ENCODE data around the gene MCM7. TPM values are rescaled to one million over a fixed set of nuclear protein-coding genes. Genes with fewer than 3 reads are reported as not detected.

The MCM7 gene
- total RNA-seq, 2 experiments from 2014 or later = 54.5 to 56.0 TPM

DNA sequence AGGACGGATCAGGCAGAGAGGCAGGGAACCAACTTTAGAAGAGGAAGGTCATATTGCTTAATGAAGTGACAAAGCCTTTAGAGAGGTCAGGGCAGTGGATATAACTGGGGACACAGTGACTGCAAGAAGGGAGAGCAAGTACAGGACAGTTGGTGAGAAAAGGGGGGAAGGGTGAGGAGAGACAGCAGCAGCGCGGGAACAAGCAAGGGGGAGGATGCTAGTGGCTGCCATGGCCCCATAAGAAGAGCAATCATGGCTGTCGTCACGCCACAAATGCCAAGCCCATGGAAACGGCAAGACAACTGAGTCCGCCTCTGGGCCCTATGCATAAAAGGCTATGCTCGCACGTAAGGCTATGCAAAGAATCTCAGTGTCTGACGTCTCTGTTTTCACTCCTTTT lies 28.7 kb downstream of the MCM7 start:
- Mint-ChIP-seq H3K27me3 (no peaks in the 10 kb centered on the region), H3K36me3 (ENCODE audit: low read depth) (peaks cover 86% of the 10 kb centered on the region), H3K4me1 (ENCODE audit: low read depth) (no peaks in the 10 kb centered on the region), H3K4me3 (no peak overlapping the region), H3K27ac (no peak overlapping the region), H3K9me3 (peaks cover 10% of the 10 kb centered on the region)
- ChIA-PET CTCF (no interaction called here), POLR2A (interaction anchor here (0.6 kb wide), 1 partner anchor 164 kb away, joined by 3 read pairs; no protein-coding TSS in a partner anchor)
- Histone ChIP-seq H3K9me3 (ENCODE audit: control insufficient read depth in 1 of 2, insufficient read depth in 1 of 2, low read length in 2 of 2) (peaks cover 31 to 33% of the 10 kb centered on the region in 2 experiments), H3K4me3 (ENCODE audit: low read length) (no peak overlapping the region), H3K4me1 (ENCODE audit: insufficient read depth, low read length) (no peaks in the 10 kb centered on the region), H3K27me3 (ENCODE audit: control insufficient read depth in 1 of 2, insufficient read depth in 2 of 2, low read length in 2 of 2) (no peaks in the 10 kb centered on the region), H3K36me3 (ENCODE audit: insufficient read depth, low read length) (peaks cover 76% of the 10 kb centered on the region), H3K27ac (ENCODE audit: low read depth in 1 of 2, low read length in 2 of 2) (no peak overlapping the region)
- ATAC-seq (ENCODE audit: poor library complexity) (no peak), DNase-seq (no peak)
- intact Hi-C loops (cut with DNase I, micrococcal nuclease) = no loop called here
- TF ChIP-seq, protein P1, sequence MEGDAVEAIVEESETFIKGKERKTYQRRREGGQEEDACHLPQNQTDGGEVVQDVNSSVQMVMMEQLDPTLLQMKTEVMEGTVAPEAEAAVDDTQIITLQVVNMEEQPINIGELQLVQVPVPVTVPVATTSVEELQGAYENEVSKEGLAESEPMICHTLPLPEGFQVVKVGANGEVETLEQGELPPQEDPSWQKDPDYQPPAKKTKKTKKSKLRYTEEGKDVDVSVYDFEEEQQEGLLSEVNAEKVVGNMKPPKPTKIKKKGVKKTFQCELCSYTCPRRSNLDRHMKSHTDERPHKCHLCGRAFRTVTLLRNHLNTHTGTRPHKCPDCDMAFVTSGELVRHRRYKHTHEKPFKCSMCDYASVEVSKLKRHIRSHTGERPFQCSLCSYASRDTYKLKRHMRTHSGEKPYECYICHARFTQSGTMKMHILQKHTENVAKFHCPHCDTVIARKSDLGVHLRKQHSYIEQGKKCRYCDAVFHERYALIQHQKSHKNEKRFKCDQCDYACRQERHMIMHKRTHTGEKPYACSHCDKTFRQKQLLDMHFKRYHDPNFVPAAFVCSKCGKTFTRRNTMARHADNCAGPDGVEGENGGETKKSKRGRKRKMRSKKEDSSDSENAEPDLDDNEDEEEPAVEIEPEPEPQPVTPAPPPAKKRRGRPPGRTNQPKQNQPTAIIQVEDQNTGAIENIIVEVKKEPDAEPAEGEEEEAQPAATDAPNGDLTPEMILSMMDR (IDR thresholded peaks at IDR 0.05) = no peak

DNA sequence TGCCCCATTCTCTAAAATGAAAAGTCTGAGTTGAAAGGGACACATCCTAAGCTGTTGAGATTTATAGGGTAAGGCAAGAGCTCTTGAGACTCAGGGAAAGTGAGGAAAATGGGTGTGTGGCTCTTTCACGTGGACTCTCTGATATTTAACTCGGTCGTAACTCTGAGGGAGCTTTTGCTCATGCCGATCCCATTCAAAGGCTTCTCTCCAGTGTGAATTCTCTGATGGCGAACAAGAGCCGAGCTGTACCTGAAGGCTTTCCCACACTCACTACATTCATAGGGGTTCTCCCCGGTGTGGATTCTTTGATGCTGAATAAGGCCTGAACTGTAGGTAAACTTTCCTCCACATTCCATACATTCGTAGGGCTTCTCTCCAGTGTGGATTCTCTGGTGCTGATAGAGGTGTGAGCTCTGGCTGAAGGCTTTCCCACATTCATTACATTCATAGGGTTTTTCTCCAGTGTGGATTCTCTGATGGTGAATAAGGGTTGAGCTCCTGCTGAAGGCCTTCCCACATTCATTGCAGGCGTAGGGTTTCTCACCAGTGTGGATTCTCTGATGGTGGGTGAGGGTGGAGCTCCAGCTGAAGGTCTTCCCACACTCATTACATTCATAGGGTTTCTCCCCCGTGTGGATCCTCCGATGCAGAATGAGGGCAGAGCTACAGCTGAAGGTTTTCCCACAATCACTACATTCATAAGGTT lies 30.0 kb downstream of the MCM7 start:
- intact Hi-C loops (cut with DNase I, micrococcal nuclease) = no loop called here
- no peak overlapping the region for H3K27ac ChIP-seq (ENCODE audit: low read depth in 1 of 2, low read length in 2 of 2)

DNA sequence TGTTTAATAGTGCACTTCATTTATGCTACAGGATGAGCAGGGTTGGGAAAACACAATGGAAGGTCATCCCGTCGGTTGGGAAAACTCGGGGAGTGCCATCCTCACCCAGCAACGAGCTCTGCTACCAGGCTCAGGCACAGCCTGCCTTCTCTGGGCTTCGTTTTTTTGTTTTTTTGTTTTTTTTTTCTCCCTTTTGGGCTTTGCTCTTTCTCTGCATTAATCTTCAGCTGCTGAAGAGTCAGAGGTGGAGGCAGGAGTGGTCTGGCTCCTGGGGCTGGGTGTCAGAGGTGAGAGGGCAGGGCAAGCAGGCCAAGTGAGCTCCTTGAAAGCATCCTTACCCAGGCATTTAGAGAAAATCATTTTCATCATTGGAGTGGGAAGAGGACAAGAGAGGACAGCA lies 31.2 kb downstream of the MCM7 start:
- H3K4me1 Mint-ChIP-seq (ENCODE audit: low read depth) = no peaks in the 10 kb centered on the region
- H3K36me3 ChIP-seq (ENCODE audit: insufficient read depth, low read length) = peaks cover 57% of the 10 kb centered on the region
- POLR2A ChIA-PET = interaction anchor here (1.3 kb wide), 1 partner anchor 21 kb away, joined by 5 read pairs; the partner anchor contains the start of gene ZSCAN21
- TF ChIP-seq, protein P1 (IDR thresholded peaks at IDR 0.05) = no peak
- H3K27ac ChIP-seq (ENCODE audit: low read depth in 1 of 2, low read length in 2 of 2) = no peak overlapping the region
- intact Hi-C loops (cut with DNase I, micrococcal nuclease) = no loop called here
- H3K27me3 Mint-ChIP-seq = no peaks in the 10 kb centered on the region
- H3K4me3 ChIP-seq (ENCODE audit: low read length) = no peak overlapping the region
- DNase-seq (no peak), ATAC-seq (ENCODE audit: poor library complexity) (no peak)
- peaks cover 77% of the 10 kb centered on the region for H3K36me3 Mint-ChIP-seq (ENCODE audit: low read depth)
- peaks cover 10% of the 10 kb centered on the region for H3K9me3 Mint-ChIP-seq
- H3K27me3 ChIP-seq (ENCODE audit: control insufficient read depth in 1 of 2, insufficient read depth in 2 of 2, low read length in 2 of 2) = no peaks in the 10 kb centered on the region
- H3K4me3 Mint-ChIP-seq = no peak overlapping the region
- CTCF ChIA-PET = interaction anchor here (1.0 kb wide), 1 partner anchor 17 kb away, joined by 3 read pairs; no protein-coding TSS in a partner anchor
- H3K27ac Mint-ChIP-seq = no peak overlapping the region
- H3K9me3 ChIP-seq (ENCODE audit: control insufficient read depth in 1 of 2, insufficient read depth in 1 of 2, low read length in 2 of 2) = peaks cover 31 to 33% of the 10 kb centered on the region in 2 experiments
- no peaks in the 10 kb centered on the region for H3K4me1 ChIP-seq (ENCODE audit: insufficient read depth, low read length)

More for the DNA sequence above, 30.0 kb downstream of the MCM7 start:
- Mint-ChIP-seq H3K36me3 (ENCODE audit: low read depth) (peaks cover 81% of the 10 kb centered on the region), H3K9me3 (peaks cover 10% of the 10 kb centered on the region), H3K4me3 (no peak overlapping the region), H3K27me3 (no peaks in the 10 kb centered on the region), H3K4me1 (ENCODE audit: low read depth) (no peaks in the 10 kb centered on the region), H3K27ac (no peak overlapping the region)
- H3K36me3 ChIP-seq (ENCODE audit: insufficient read depth, low read length) = peaks cover 64% of the 10 kb centered on the region
- ChIA-PET POLR2A (interaction anchor here (1.0 to 1.3 kb wide), 2 partner anchors 10 to 22 kb away, joined by 3 to 5 read pairs; partner anchors contain the start of genes ZNF3 and ZSCAN21), CTCF (no interaction called here)
- TF ChIP-seq, protein P1 (IDR thresholded peaks at IDR 0.05) = no peak
- H3K27me3 ChIP-seq (ENCODE audit: control insufficient read depth in 1 of 2, insufficient read depth in 2 of 2, low read length in 2 of 2) = no peaks in the 10 kb centered on the region
- H3K4me3 ChIP-seq (ENCODE audit: low read length) = no peak overlapping the region
- ATAC-seq (ENCODE audit: poor library complexity) (no peak), DNase-seq (no peak)
- H3K4me1 ChIP-seq (ENCODE audit: insufficient read depth, low read length) = no peaks in the 10 kb centered on the region
- H3K9me3 ChIP-seq (ENCODE audit: control insufficient read depth in 1 of 2, insufficient read depth in 1 of 2, low read length in 2 of 2) = peaks cover 31 to 33% of the 10 kb centered on the region in 2 experiments

Measured in CD4-positive, alpha-beta T cell (primary cell).